Ascending aorta (tissue), 2 donors: ENCODE data around the gene NMT1. TPM values are rescaled to one million over a fixed set of nuclear protein-coding genes. Genes with fewer than 3 reads are reported as not detected.

ENCODE experiments used
- DNase-seq, 2 donors: peaks; one replicate each; pipeline ENCODE4 v3.0.0-alpha.2; 2019; ENCODE audit warnings: low spot score in 2 of 2
- H3K27ac ChIP-seq, 2 donors: fragments of 200-600 bp; sonication (generic); one replicate each; pipeline ENCODE4 v1.5.1; 2016 to 2017; ENCODE audit warnings: mild to moderate bottlenecking in 1 of 2
- H3K27me3 ChIP-seq: fragments of 200-600 bp; sonication (generic); one replicate; pipeline ENCODE4 v1.5.1; 2017
- H3K36me3 ChIP-seq, 2 donors: fragments of 200-600 bp; sonication (generic); one replicate each; pipeline ENCODE4 v1.5.1; 2016
- H3K4me1 ChIP-seq, 2 donors: fragments of 200-600 bp; sonication (generic); one replicate each; pipeline ENCODE4 v1.5.1; 2016 to 2017; ENCODE audit warnings: mild to moderate bottlenecking in 1 of 2
- H3K4me3 ChIP-seq, 2 donors: fragments of 200-600 bp; sonication (generic); one replicate each; pipeline ENCODE4 v1.5.1; 2016 to 2017; ENCODE audit warnings: mild to moderate bottlenecking in 1 of 2
- H3K9me3 ChIP-seq, 2 donors: fragments of 200-600 bp; sonication (generic); one replicate each; pipeline ENCODE4 v1.5.1; 2016
- intact Hi-C: fragments of 100-400 bp; cut with DNase I; formaldehyde crosslinking; loops from one replicate; pipeline ENCODE4 v1.15.1; 2023
- total RNA-seq: library from RNA; depleted of rRNA; stranded (reverse); fragments of >200 nt; gene quantifications from one replicate; pipeline ENCODE4 v1.1.0, GENCODE V29; 2016
- TF ChIP-seq, protein P1 (sequence below), 3 experiments: fragments of 200-600 bp in 2 of 3; fragments of 450-650 bp in 1 of 3; sonication (generic) in 2 of 3; IDR thresholded peaks; one replicate each; pipeline ENCODE4 v1.5.1; 2016 to 2019; ENCODE audit warnings: antibody characterized with exemption in 3 of 3, mild to moderate bottlenecking in 1 of 3, moderate library complexity in 1 of 3

Gene NMT1
- total RNA-seq, 1 donor from 2014 or later, result 89.7 TPM

DNA sequence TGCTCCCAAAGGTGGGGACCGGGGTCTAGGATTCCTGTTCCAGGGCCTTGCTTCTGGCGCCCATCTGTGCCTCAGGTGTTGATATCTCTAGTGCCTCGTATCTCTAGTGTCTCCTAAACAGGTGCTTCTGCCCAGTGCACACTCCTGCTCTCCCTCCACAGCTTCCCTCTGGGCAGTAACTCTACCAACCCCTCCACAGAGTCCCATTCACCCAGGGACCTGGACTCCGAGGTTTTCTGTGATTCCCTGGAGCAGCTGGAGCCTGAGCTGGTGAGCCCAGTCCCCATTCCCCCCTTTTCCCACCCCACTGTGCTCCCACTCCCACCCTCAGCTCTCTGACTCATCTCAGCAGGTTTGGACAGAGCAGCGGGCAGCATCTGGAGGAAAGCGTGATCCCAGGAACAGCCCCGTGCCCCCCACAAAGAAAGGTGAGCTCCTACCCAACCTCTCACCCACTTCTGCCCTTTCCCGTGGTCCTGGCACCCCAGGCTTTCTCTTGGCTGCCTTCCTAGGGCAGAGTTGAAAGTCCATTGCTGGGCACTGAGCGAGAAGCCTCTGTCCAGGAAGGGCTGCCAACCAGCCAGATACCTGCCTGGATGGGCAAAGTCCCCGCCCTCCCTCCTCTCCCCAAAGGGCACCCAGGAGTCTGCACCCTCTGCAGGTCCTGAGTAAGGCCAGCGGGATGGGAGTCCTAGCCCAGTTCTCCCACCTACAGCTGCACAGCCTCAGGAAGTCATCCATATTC is 76.6 kb downstream of the NMT1 start:
- TF ChIP-seq, protein P1, sequence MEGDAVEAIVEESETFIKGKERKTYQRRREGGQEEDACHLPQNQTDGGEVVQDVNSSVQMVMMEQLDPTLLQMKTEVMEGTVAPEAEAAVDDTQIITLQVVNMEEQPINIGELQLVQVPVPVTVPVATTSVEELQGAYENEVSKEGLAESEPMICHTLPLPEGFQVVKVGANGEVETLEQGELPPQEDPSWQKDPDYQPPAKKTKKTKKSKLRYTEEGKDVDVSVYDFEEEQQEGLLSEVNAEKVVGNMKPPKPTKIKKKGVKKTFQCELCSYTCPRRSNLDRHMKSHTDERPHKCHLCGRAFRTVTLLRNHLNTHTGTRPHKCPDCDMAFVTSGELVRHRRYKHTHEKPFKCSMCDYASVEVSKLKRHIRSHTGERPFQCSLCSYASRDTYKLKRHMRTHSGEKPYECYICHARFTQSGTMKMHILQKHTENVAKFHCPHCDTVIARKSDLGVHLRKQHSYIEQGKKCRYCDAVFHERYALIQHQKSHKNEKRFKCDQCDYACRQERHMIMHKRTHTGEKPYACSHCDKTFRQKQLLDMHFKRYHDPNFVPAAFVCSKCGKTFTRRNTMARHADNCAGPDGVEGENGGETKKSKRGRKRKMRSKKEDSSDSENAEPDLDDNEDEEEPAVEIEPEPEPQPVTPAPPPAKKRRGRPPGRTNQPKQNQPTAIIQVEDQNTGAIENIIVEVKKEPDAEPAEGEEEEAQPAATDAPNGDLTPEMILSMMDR (IDR thresholded peaks at IDR 0.05), result no peak
- peaks cover 5 to 13% of the 10 kb centered on the region in 2 donors for H3K4me1 ChIP-seq
- H3K27me3 ChIP-seq, result no peaks in the 10 kb centered on the region
- intact Hi-C loops, result loop anchor here (5.0 kb wide), 1 partner anchor 235 kb away; no protein-coding TSS in a partner anchor
- no peak overlapping the region for H3K27ac ChIP-seq
- no peak overlapping the region for H3K4me3 ChIP-seq
- no peak for DNase-seq
- peaks cover 0 to 10% of the 10 kb centered on the region in 2 donors for H3K36me3 ChIP-seq
- no peaks in the 10 kb centered on the region for H3K9me3 ChIP-seq

DNA sequence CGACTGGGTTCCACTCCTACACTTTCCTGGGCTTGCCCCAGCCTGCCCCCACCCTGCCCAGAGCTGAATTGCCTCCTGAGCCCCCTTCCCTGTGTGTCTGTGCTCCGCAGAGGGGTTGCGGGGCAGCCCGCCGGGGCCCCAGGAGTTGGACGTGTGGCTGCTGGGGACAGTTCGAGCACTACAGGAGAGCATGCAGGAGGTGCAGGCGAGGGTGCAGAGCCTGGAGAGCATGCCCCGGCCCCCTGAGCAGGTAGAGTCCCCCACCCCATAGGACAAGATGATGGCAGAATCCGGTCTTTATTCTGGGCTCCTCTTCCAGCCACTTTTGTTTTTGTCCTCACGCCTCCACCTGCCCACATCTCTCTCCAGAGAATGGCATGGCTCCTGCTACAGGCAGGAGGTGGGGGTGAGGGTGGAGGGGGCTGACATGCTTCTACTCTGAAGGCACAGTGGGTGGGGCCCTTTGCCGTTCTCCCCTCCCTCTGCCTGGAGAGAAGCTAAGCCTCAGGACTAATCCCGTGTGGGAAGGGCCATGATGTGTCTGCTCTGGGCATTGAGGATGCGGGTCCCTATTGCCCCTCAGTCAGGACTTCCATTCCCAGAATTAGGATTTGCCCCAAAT is 77.9 kb downstream of the NMT1 start:
- Histone ChIP-seq H3K27ac (no peak overlapping the region), H3K9me3 (no peaks in the 10 kb centered on the region), H3K4me3 (no peak overlapping the region), H3K36me3 (peaks cover 0 to 10% of the 10 kb centered on the region in 2 donors), H3K27me3 (no peaks in the 10 kb centered on the region), H3K4me1 (peaks cover 5 to 19% of the 10 kb centered on the region in 2 donors)
- TF ChIP-seq, protein P1 (IDR thresholded peaks at IDR 0.05), result no peak
- DNase-seq, result no peak
- intact Hi-C loops, result loop anchor here (5.0 kb wide), 1 partner anchor 233 kb away; no protein-coding TSS in a partner anchor

DNA sequence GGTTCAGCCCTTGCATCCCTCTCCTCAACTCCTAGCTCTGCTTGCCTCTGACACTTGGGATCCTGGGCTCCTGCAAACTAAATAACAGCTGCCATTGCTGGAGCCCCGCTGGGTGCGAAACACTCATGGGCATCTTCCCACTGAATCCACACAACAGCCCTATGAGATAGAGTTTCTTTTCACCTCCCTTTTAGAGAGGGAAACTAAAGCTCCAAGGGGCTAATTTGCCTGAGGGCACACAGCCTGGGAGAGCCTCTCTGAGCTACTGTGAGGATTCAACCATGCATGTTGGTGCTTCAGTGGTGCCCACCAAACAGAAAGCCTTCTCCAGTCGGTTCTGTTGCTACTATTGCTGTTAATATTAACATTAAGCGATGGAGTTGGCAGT is 78.4 kb downstream of the NMT1 start:
- TF ChIP-seq, protein P1 (IDR thresholded peaks at IDR 0.05), result no peak
- Histone ChIP-seq H3K27me3 (no peaks in the 10 kb centered on the region), H3K9me3 (no peaks in the 10 kb centered on the region), H3K36me3 (peaks cover 0 to 10% of the 10 kb centered on the region in 2 donors), H3K4me3 (no peak overlapping the region), H3K4me1 (peaks cover 5 to 19% of the 10 kb centered on the region in 2 donors), H3K27ac (no peak overlapping the region)
- DNase-seq, result no peak
- intact Hi-C loops, result loop anchor here (5.0 kb wide), 1 partner anchor 233 kb away; no protein-coding TSS in a partner anchor

DNA sequence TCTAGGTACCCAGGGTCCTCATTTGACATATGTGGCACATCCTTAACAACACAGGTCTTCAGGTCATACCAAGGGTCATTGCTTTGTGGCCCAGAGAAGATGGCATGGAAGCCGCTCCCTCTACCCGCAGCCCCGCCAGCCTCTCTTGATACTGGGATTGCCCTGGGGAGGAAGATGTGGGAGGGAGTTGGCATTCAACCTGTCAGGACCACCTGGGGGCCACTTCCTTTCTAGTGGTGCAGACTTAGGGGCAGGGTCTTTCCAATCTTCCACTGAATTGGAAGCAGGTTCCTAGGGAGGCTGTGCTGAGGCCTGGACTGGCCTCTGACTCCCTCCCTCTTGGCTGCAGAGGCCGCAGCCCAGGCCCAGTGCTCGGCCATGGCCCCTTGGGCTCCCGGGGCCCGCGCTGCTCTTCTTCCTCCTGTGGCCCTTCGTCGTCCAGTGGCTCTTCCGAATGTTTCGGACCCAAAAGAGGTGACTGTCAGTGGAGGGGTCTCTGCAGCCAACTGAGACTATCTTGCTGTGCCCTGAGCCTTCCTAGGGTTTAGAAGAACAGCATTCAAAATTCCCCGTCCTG is 82.1 kb downstream of the NMT1 start:
- peak overlapping the region; percentile 96 to 97 for H3K27ac ChIP-seq
- H3K36me3 ChIP-seq, result peaks cover 0 to 4% of the 10 kb centered on the region in 2 donors
- peaks cover 8 to 29% of the 10 kb centered on the region in 2 donors for H3K4me1 ChIP-seq
- intact Hi-C loops, result loop anchor here (10.0 kb wide), 1 partner anchor 1238 kb away; the partner anchor contains the start of gene MPP2
- peak overlapping the region; percentile 55 to 67 for H3K4me3 ChIP-seq
- H3K9me3 ChIP-seq, result no peaks in the 10 kb centered on the region
- H3K27me3 ChIP-seq, result no peaks in the 10 kb centered on the region
- TF ChIP-seq, protein P1 (IDR thresholded peaks at IDR 0.05), result no peak
- DNase-seq, result no peak

DNA sequence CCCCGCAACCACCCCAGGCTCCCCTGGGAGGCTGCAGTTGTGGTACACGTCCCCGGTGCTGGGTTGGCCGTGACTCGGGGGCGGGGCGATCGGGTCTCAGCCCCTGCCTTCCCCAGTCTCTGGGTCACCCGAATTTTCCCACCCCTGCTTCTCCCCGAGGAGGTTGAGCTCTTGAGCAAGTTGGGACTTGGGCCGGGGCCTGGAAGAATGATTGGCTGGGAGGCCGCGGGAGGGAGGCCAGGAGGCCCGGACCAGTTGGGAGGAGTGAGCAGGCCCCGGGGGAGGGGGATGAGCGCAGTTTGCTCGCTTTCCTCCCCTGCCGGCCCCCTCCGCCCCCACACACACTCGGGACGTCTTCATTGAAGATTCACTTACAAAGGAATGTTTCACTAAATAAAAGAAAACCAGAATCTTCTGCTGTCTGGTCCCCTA is 82.7 kb downstream of the NMT1 start:
- intact Hi-C loops, result loop anchor here (10.0 kb wide), 1 partner anchor 1239 kb away; the partner anchor contains the start of gene MPP2
- H3K9me3 ChIP-seq, result no peaks in the 10 kb centered on the region
- peak overlapping the region; percentile 96 to 97 for H3K27ac ChIP-seq
- peak overlapping the region; percentile 55 to 67 for H3K4me3 ChIP-seq
- peaks cover 0 to 3% of the 10 kb centered on the region in 2 donors for H3K36me3 ChIP-seq
- peak in 1 of 2 donors; percentile 96 for DNase-seq
- no peaks in the 10 kb centered on the region for H3K27me3 ChIP-seq
- peaks cover 8 to 29% of the 10 kb centered on the region in 2 donors for H3K4me1 ChIP-seq
- TF ChIP-seq, protein P1 (IDR thresholded peaks at IDR 0.05), result peak in 1 of 3 experiments; percentile 4
